SK-N-SH treated with all-trans-retinoic acid at 6 μM for 48 hours (cell line): ENCODE measurements around the gene OLFML2A.

Experiments
- CSDC2 ChIP-seq: fragments of 250-450 bp; sonication (Bioruptor Pico); IDR thresholded peaks from 2 replicates; pipeline ENCODE4 v1.5.0; 2020; ENCODE audit warnings: mild to moderate bottlenecking, moderate library complexity
- ISL1 ChIP-seq: fragments of 250-450 bp; sonication (Bioruptor Pico); IDR thresholded peaks from 2 replicates; pipeline ENCODE4 v2.1.2; 2022; ENCODE audit warnings: mild to moderate bottlenecking, moderate library complexity
- PATZ1 ChIP-seq: fragments of 250-450 bp; sonication (Bioruptor Pico); IDR thresholded peaks from 2 replicates; pipeline ENCODE4 v1.8.0; 2020; ENCODE audit warnings: mild to moderate bottlenecking, moderate library complexity, borderline replicate concordance
- ZC3H10 ChIP-seq: fragments of 250-450 bp; sonication (Bioruptor Pico); IDR thresholded peaks from 2 replicates; pipeline ENCODE4 v1.5.1; 2021; ENCODE audit warnings: mild to moderate bottlenecking, moderate library complexity
- ZFP30 ChIP-seq: fragments of 450-650 bp; formaldehyde crosslinking; IDR thresholded peaks from 2 replicates; pipeline ENCODE4 v1.5.0; 2022; ENCODE audit warnings: mild to moderate bottlenecking, moderate library complexity
- ZNF70 ChIP-seq: fragments of 450-650 bp; formaldehyde crosslinking; IDR thresholded peaks from 2 replicates; pipeline ENCODE4 v1.5.0; 2020; ENCODE audit warnings: mild to moderate bottlenecking, moderate library complexity

- no peak for TF ChIP-seq PATZ1 (CRISPR knock-in tag)
- TF ChIP-seq ZNF70 = no peak
- no peak for TF ChIP-seq CSDC2 (CRISPR knock-in tag)
- no peak for TF ChIP-seq ZFP30 (CRISPR knock-in tag)
- TF ChIP-seq ISL1 (CRISPR knock-in tag) = no peak
- TF ChIP-seq ZC3H10 (CRISPR knock-in tag) = no peak
Measured at GRCh38 chr9:124784509-124784908, 7.6 kb downstream of the OLFML2A start.
